GM12874 (cell line): ENCODE results near the gene FCHSD2.

Source experiments
- CTCF ChIP-seq: IDR thresholded peaks from 2 replicates; pipeline ENCODE4 v1.5.1; 2011; ENCODE audit warnings: low read depth, mild to moderate bottlenecking, control low read depth, low read length, moderate library complexity; ENCODE audit not compliant: insufficient read depth

The FCHSD2 gene

GRCh38 chr11:72958791-72959190, 183.3 kb downstream of the FCHSD2 start:
- TF ChIP-seq CTCF, result no peak

- no peak for TF ChIP-seq CTCF
Observed at GRCh38 chr11:72955466-72955865, 186.7 kb downstream of the FCHSD2 start.

GRCh38 chr11:72954860-72955259, 187.3 kb downstream of the FCHSD2 start:
- TF ChIP-seq CTCF, result no peak

GRCh38 chr11:72953637-72954036, 188.5 kb downstream of the FCHSD2 start:
- no peak for TF ChIP-seq CTCF

GRCh38 chr11:72951888-72952287, 190.2 kb downstream of the FCHSD2 start:
- no peak for TF ChIP-seq CTCF

- no peak for TF ChIP-seq CTCF
Observed at GRCh38 chr11:72951193-72951592, 190.9 kb downstream of the FCHSD2 start.

- no peak for TF ChIP-seq CTCF
Observed at GRCh38 chr11:72950685-72951084, 191.4 kb downstream of the FCHSD2 start.

- TF ChIP-seq CTCF, result no peak
Observed at GRCh38 chr11:72947229-72947628, 194.9 kb downstream of the FCHSD2 start.
